Activated CD8-positive, alpha-beta memory T cell treated with anti-CD3 and anti-CD28 coated beads, Interleukin-2, amount 50 U/mL, for 4 hours (primary cell): ENCODE data around the gene ADRA2A.

Source experiments
- DNase-seq: peaks from one replicate; pipeline ENCODE4 v3.0.0-alpha.2; 2020

Gene ADRA2A

GRCh38 chr10:111076682-111077478, at the start of gene ADRA2A:
TSS of gene ADRA2A (plus strand) at chr10:111077029. CDS start at chr10:111077997, 968 bp downstream.
- DNase-seq = no peak

- DNase-seq = no peak
These were observed 46.6 kb upstream of the ADRA2A start for GRCh38 chr10:111030042-111030750.

GRCh38 chr10:111034598-111035310, 42.1 kb upstream of the ADRA2A start:
- DNase-seq = no peak

- DNase-seq = no peak
These were observed 41.3 kb upstream of the ADRA2A start for GRCh38 chr10:111035542-111035941.

- no peak for DNase-seq
These were observed 39.0 kb upstream of the ADRA2A start for GRCh38 chr10:111037858-111038257.

- no peak for DNase-seq
These were observed 37.3 kb upstream of the ADRA2A start for GRCh38 chr10:111039522-111039921.

GRCh38 chr10:111057006-111057405, 19.8 kb upstream of the ADRA2A start:
- no peak for DNase-seq

GRCh38 chr10:111063471-111063870, 13.4 kb upstream of the ADRA2A start:
- no peak for DNase-seq

GRCh38 chr10:111072232-111072631, 4.6 kb upstream of the ADRA2A start:
- no peak for DNase-seq

GRCh38 chr10:111075577-111076185, 1.1 kb upstream of the ADRA2A start:
- no peak for DNase-seq

- DNase-seq = peak; percentile 51
These were observed 593 bp upstream of the ADRA2A start for GRCh38 chr10:111076191-111076681.

- DNase-seq = no peak
These were observed 603 bp downstream of the ADRA2A start for GRCh38 chr10:111077479-111077784.

- DNase-seq = no peak
These were observed 1.1 kb downstream of the ADRA2A start for GRCh38 chr10:111077785-111078504.

- DNase-seq = no peak
These were observed 1.8 kb downstream of the ADRA2A start for GRCh38 chr10:111078505-111079185.

GRCh38 chr10:111079241-111079760, 2.5 kb downstream of the ADRA2A start:
- no peak for DNase-seq

- no peak for DNase-seq
These were observed 3.0 kb downstream of the ADRA2A start for GRCh38 chr10:111079781-111080180.

GRCh38 chr10:111080224-111080623, 3.4 kb downstream of the ADRA2A start:
- no peak for DNase-seq

- no peak for DNase-seq
These were observed 4.8 kb downstream of the ADRA2A start for GRCh38 chr10:111081595-111081994.

- DNase-seq = no peak
These were observed 5.5 kb downstream of the ADRA2A start for GRCh38 chr10:111082102-111082975.
